OCI-LY3 (cell line): ENCODE data around the gene RAPGEF5.

Experiments used
- H2AFZ ChIP-seq: fragments of 200-600, 300-600 bp; shearing (Covaris generic); 2 replicates; pipeline ENCODE4 v1.6.0; 2014; ENCODE audit warnings: antibody characterized with exemption, low read depth, low read length
- H3K27ac ChIP-seq: fragments of 200-600, 300-600 bp; sonication (generic); 2 replicates; pipeline ENCODE4 v1.5.1; 2014; ENCODE audit warnings: mild to moderate bottlenecking, low read length, moderate library complexity, mixed read lengths
- H3K27me3 ChIP-seq: fragments of 200-600, 300-600 bp; sonication (generic); 2 replicates; pipeline ENCODE4 v1.6.1; 2014; ENCODE audit warnings: low read depth, low read length, mixed read lengths
- H3K36me3 ChIP-seq: fragments of 200-600, 300-600 bp; sonication (generic); replicated peaks from 2 replicates; pipeline ENCODE3; 2014; ENCODE audit warnings: low read depth, low read length, mixed read lengths
- H3K4me1 ChIP-seq: fragments of 300-600, 200-600 bp; sonication (generic); 2 replicates; pipeline ENCODE4 v1.6.1; 2014; ENCODE audit warnings: low read length, mixed read lengths
- H3K4me2 ChIP-seq: fragments of 200-600, 300-600 bp; sonication (generic); 2 replicates; pipeline ENCODE4 v1.6.1; 2014; ENCODE audit warnings: low read length, mixed read lengths
- H3K4me3 ChIP-seq: fragments of 300-600, 200-600 bp; sonication (generic); 2 replicates; pipeline ENCODE4 v1.5.1; 2014; ENCODE audit warnings: antibody characterized with exemption, mild to moderate bottlenecking, low read length, moderate library complexity
- H3K79me2 ChIP-seq: fragments of 300-600, 200-600 bp; shearing (Covaris generic); 2 replicates; pipeline ENCODE4 v1.6.1; 2014; ENCODE audit warnings: mild to moderate bottlenecking, low read length, mixed read lengths
- H3K9ac ChIP-seq: fragments of 300-600, 200-600 bp; shearing (Covaris generic); 2 replicates; pipeline ENCODE4 v1.6.0; 2014; ENCODE audit warnings: mild to moderate bottlenecking, low read length, moderate library complexity
- H3K9me3 ChIP-seq: fragments of 200-600, 300-600 bp; shearing (Covaris generic); 2 replicates; pipeline ENCODE4 v1.6.1; 2014; ENCODE audit warnings: low read length, mixed read lengths; ENCODE audit not compliant: insufficient read depth
- H4K20me1 ChIP-seq: fragments of 200-600, 300-600 bp; sonication (generic); 2 replicates; pipeline ENCODE4 v1.6.1; 2016; ENCODE audit warnings: low read length, mixed read lengths; ENCODE audit not compliant: insufficient read depth
- CTCF ChIP-seq: fragments of 200-600, 300-600 bp; sonication (generic); IDR thresholded peaks from 2 replicates; pipeline ENCODE4 v1.5.1; 2014; ENCODE audit warnings: antibody characterized with exemption, low read length, low read depth
- EZH2phosphoT487 ChIP-seq: fragments of 200-600 bp; shearing (Covaris generic); IDR thresholded peaks from 2 replicates; pipeline ENCODE4 v1.6.1; 2018; ENCODE audit warnings: antibody characterized with exemption, mixed run types, low read depth

RAPGEF5 gene

DNA sequence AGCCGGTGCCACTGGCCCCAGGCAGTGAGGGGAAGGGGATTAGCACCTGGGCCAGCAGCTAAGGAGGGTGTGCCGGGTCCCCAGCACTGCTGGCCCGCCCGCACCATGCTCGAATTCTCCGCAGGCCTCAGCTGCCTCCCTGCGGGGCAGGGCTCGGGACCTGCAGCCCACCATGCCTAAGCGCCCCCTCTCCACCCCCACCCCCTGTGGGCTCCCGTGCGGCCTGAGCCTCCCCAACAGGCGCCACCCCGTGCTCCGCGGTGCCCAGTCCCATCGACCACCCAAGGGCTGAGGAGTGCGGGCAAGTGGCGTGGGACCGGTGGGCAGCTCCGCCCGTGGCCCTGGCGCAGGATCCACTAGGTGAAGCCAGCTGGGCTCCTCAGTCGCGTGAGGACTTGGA, 266.4 kb downstream of the RAPGEF5 start:
- TF ChIP-seq EZH2phosphoT487, result no peak
- no peak for TF ChIP-seq CTCF
- Histone ChIP-seq H3K9me3 (no peaks in the 10 kb centered on the region), H4K20me1 (no peaks in the 10 kb centered on the region), H3K79me2 (no peaks in the 10 kb centered on the region), H3K36me3 (no peaks in the 10 kb centered on the region), H3K4me1 (no peaks in the 10 kb centered on the region), H3K9ac (no peak overlapping the region), H2AFZ (no peak overlapping the region), H3K27me3 (no peaks in the 10 kb centered on the region), H3K27ac (no peak overlapping the region), H3K4me2 (no peak overlapping the region), H3K4me3 (no peak overlapping the region)

GRCh38 chr7:22090107-22090506, 266.8 kb downstream of the RAPGEF5 start:
- H2AFZ ChIP-seq, result no peak overlapping the region
- no peaks in the 10 kb centered on the region for H3K27me3 ChIP-seq
- no peak overlapping the region for H3K4me2 ChIP-seq
- H4K20me1 ChIP-seq, result no peaks in the 10 kb centered on the region
- H3K9ac ChIP-seq, result no peak overlapping the region
- H3K4me1 ChIP-seq, result no peaks in the 10 kb centered on the region
- H3K4me3 ChIP-seq, result no peak overlapping the region
- no peak for TF ChIP-seq EZH2phosphoT487
- no peak for TF ChIP-seq CTCF
- no peaks in the 10 kb centered on the region for H3K9me3 ChIP-seq
- H3K36me3 ChIP-seq, result no peaks in the 10 kb centered on the region
- H3K27ac ChIP-seq, result no peak overlapping the region
- no peaks in the 10 kb centered on the region for H3K79me2 ChIP-seq

DNA sequence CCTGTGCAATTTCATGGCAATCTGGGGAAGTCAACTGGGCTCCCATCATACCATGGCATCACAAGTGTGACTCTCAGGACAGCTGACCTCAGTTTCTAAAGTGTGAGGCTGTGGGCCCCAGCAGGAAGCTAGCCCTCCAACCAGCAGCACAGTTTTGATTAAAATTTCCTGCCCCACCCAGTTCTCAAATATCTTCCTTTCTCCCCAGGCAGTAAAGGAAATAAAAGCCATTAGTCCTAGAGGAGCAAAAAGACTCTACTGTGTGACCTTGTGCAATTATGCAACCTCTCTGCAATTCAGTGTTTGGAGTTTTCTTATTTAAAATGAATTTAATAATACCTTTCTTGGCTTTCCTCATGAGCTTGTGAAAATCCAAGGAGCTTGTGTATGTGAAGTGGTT, 268.1 kb downstream of the RAPGEF5 start:
- Histone ChIP-seq H2AFZ (no peak overlapping the region), H3K4me1 (peaks cover 3% of the 10 kb centered on the region), H3K9me3 (no peaks in the 10 kb centered on the region), H3K27ac (no peak overlapping the region), H3K9ac (no peak overlapping the region), H4K20me1 (no peaks in the 10 kb centered on the region), H3K79me2 (no peaks in the 10 kb centered on the region), H3K4me3 (no peak overlapping the region), H3K36me3 (no peaks in the 10 kb centered on the region), H3K27me3 (no peaks in the 10 kb centered on the region), H3K4me2 (no peak overlapping the region)
- TF ChIP-seq CTCF, result no peak
- TF ChIP-seq EZH2phosphoT487, result no peak

GRCh38 chr7:22087861-22088260, 269.1 kb downstream of the RAPGEF5 start:
- H3K4me2 ChIP-seq, result no peak overlapping the region
- no peaks in the 10 kb centered on the region for H3K9me3 ChIP-seq
- no peaks in the 10 kb centered on the region for H4K20me1 ChIP-seq
- H3K79me2 ChIP-seq, result no peaks in the 10 kb centered on the region
- no peaks in the 10 kb centered on the region for H3K36me3 ChIP-seq
- peaks cover 5% of the 10 kb centered on the region for H3K4me1 ChIP-seq
- no peak overlapping the region for H3K4me3 ChIP-seq
- no peak overlapping the region for H3K9ac ChIP-seq
- no peak for TF ChIP-seq CTCF
- TF ChIP-seq EZH2phosphoT487, result no peak
- no peak overlapping the region for H2AFZ ChIP-seq
- H3K27me3 ChIP-seq, result no peaks in the 10 kb centered on the region
- H3K27ac ChIP-seq, result no peak overlapping the region
